Motor neuron (in vitro differentiated cells): ENCODE measurements around the gene SLC44A4. TPM values are rescaled to one million over a fixed set of nuclear protein-coding genes. Genes with fewer than 3 reads are reported as not detected.
"Not testable (repeated sequence)": the region's sequence is repeated elsewhere in the genome, so short reads cannot be mapped to it uniquely, and the experiment has no call there.

Experiments used
- ATAC-seq, 8 experiments: fragments of 200-7000 bp; cut with Tn5 transposase; replicated peaks in 6 of 8; 2 replicates each; pipeline ENCODE4 v1.8.0; 2021; ENCODE audit warnings: mild to moderate bottlenecking in 8 of 8, moderate library complexity in 8 of 8
- H3K27ac ChIP-seq, 2 donors: fragments of 250-450 bp; sonication (Bioruptor Pico); 2 replicates each; pipeline ENCODE4 v1.9.0; 2021; ENCODE audit warnings: antibody characterized with exemption in 2 of 2, mild to moderate bottlenecking in 2 of 2, moderate library complexity in 1 of 2
- H3K4me1 ChIP-seq, 2 donors: fragments of 250-450 bp; sonication (Bioruptor Pico); replicated peaks in 1 of 2; 2 replicates each; pipeline ENCODE4 v1.6.1; 2021; ENCODE audit warnings: antibody characterized with exemption in 2 of 2, mild to moderate bottlenecking in 2 of 2, moderate library complexity in 1 of 2
- H3K4me3 ChIP-seq, 5 donors: fragments of 250-450 bp; sonication (Bioruptor Pico); 2 replicates each; pipeline ENCODE4 v1.9.0; 2021; ENCODE audit warnings: antibody characterized with exemption in 5 of 5, mild to moderate bottlenecking in 5 of 5, moderate library complexity in 4 of 5
- WGBS, 10 experiments: fragments of 450-650 bp; shearing (Covaris generic); methylation state at CpG; one replicate each; pipeline ENCODE4 v1.0.0; 2022; 5-methylcytosine and 5-hydroxymethylcytosine counted together
- in situ Hi-C, 9 experiments: fragments of 400-800 bp; cut with MboI; loops; one replicate each; pipeline ENCODE4 v1.15.0; 2021; ENCODE audit warnings: low sequenced_read_pairs in 9 of 9, low pct_unique_long_range_greater_than_20kb in 2 of 9; ENCODE audit not compliant: unreplicated experiment in 9 of 9
- total RNA-seq, 8 experiments: library from RNA; unstranded; fragments of 300-600 nt; gene quantifications; 2 replicates each; pipeline versions ENCODE4 v1.2.3 to v1.2.4, GENCODE V29; 2022

Gene SLC44A4
- total RNA-seq, 8 experiments from 2014 or later: 0.07 to 1.0 (median 0.41) TPM; not detected in 1

DNA sequence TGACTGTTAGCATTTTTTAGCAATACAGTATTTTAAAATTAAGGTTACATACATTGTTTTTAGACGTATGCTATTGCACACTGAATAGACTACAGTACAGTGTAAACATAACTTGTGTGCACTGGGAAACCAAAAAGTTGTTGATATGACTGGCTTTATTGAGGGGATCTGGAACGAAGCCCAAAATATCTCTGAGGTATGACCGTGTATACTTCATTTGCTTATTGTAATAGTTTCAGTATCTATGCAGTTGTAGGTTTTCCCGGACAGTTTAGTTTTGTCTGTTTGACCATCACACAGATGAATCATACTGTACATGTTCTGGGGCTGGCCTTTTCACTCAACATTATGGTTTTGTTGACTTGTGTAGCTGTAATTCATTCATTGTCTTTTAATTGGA is 30.0 kb upstream of the SLC44A4 start:
- Histone ChIP-seq H3K27ac (no peak overlapping the region), H3K4me1 (no peaks in the 10 kb centered on the region), H3K4me3 (no peak overlapping the region)
- 44 to 100% (median 80%) methylated on average over 1 to 4 of the region's 4 CpGs for WGBS, 10 experiments
- ATAC-seq: peak in 1 of 8 experiments; percentile 8
- in situ Hi-C loops: no loop called here

- H3K4me1 ChIP-seq, ATAC-seq, H3K27ac ChIP-seq, in situ Hi-C loops, H3K4me3 ChIP-seq: not testable (repeated sequence)
- WGBS, 10 experiments: 80 to 100% (median 91%) methylated on average over 1 to 5 of the region's 5 CpGs; no CpG with 5 or more reads in 3 of the 10 experiments
Observed at GRCh38 chr6:31908255-31908654, 29.5 kb upstream of the SLC44A4 start.

- Histone ChIP-seq H3K4me3 (no peak overlapping the region), H3K27ac (no peak overlapping the region), H3K4me1 (peaks cover 4 to 5% of the 10 kb centered on the region in 2 donors)
- in situ Hi-C loops: no loop called here
- WGBS, 10 experiments: 21 to 86% (median 60%) methylated on average over 1 to 6 of the region's 7 CpGs; no CpG with 5 or more reads in 1 of the 10 experiments
- peak; percentile 7 to 69 (median 52) for ATAC-seq
Observed at GRCh38 chr6:31907158-31907813, 28.5 kb upstream of the SLC44A4 start.

GRCh38 chr6:31906727-31907126 is 27.9 kb upstream of the SLC44A4 start:
- H3K4me3 ChIP-seq, H3K27ac ChIP-seq, in situ Hi-C loops, H3K4me1 ChIP-seq: not testable (repeated sequence)
- ATAC-seq: peak in 1 of 8 experiments; percentile 2
- 33 to 100% (median 74%) methylated on average over 2 to 7 of the region's 8 CpGs; no CpG with 5 or more reads in 1 of the 10 experiments for WGBS, 10 experiments

GRCh38 chr6:31906122-31906521 is 27.3 kb upstream of the SLC44A4 start:
- Histone ChIP-seq H3K4me1 (peaks cover 6 to 7% of the 10 kb centered on the region in 2 donors), H3K27ac (no peak overlapping the region), H3K4me3 (no peak overlapping the region)
- no peak for ATAC-seq
- in situ Hi-C loops: no loop called here
- 0 to 67% (median 33%) methylated on average over 1 to 4 of the region's 4 CpGs; no CpG with 5 or more reads in 1 of the 10 experiments for WGBS, 10 experiments

DNA sequence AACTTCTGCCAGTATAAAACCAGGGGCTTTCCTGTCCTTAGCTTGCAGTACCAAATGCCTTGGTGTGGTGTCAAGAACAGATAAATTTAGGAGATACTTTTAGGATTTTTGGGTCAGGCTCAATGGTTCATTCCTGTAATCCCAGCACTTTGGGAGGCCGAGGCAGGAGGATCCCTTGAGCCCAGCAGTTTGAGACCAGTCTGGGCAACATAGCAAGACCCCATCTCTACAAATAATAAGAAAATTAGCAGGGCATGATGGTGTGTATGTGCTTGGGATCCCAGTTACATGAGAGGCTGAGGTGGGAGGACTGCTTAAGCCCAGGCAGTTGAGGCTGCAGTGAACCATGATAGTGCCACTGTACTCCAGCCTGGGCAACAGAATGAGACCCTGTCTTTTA is 26.2 kb upstream of the SLC44A4 start:
- WGBS, 10 experiments: 80 to 100% (median 100%) methylated on average over 1 of the region's 1 CpG; no CpG with 5 or more reads in 6 of the 10 experiments
- no peak for ATAC-seq
- H3K4me3 ChIP-seq: no peak overlapping the region
- in situ Hi-C loops: no loop called here
- no peak overlapping the region for H3K27ac ChIP-seq
- H3K4me1 ChIP-seq: peaks cover 12 to 15% of the 10 kb centered on the region in 2 donors

DNA sequence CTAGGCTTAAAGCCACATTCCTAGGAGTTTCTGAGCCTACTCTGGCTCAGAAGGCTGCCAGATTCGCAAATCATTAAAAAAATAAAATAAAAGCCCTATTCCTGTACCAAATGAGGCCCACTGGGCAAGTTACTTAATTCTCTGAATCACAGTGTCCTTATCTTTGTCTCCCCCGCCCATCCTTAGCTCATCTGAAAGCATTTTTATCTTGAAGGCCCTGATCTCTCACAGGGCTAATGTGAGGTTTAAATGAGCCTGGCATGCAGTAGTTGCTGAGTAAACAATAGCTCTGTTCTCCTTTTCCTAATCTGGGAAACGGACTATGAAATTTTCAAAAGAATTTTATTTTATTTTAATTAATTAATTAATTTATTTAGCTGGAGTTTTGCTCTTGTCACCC is 25.2 kb upstream of the SLC44A4 start:
- in situ Hi-C loops: no loop called here
- WGBS, 10 experiments: 40 to 100% (median 89%) methylated on average over 1 to 3 of the region's 3 CpGs; no CpG with 5 or more reads in 1 of the 10 experiments
- H3K27ac ChIP-seq: no peak overlapping the region

GRCh38 chr6:31901953-31902643 is 23.3 kb upstream of the SLC44A4 start, which contains the start of gene ZBTB12:
Gene ZBTB12, minus strand, starts transcription at chr6:31902086. Its CDS starts 781 bp downstream, at chr6:31901305.
- in situ Hi-C loops: no loop called here
- 0 to 7% (median 2%) methylated on average over 1 to 9 of the region's 77 CpGs; no CpG with 5 or more reads in 7 of the 10 experiments for WGBS, 10 experiments
- H3K4me1 ChIP-seq: peaks cover 16 to 20% of the 10 kb centered on the region in 2 donors
- H3K27ac ChIP-seq: peak within 1 kb of the TSS; percentile 91 to 92
- peak; percentile 57 to 84 (median 78) for ATAC-seq
- H3K4me3 ChIP-seq: peak within 1 kb of the TSS; percentile 52 to 63 (median 60)

More for the DNA sequence above, 25.2 kb upstream of the SLC44A4 start:
- peaks cover 12 to 15% of the 10 kb centered on the region in 2 donors for H3K4me1 ChIP-seq
- no peak overlapping the region for H3K4me3 ChIP-seq
- no peak for ATAC-seq

DNA sequence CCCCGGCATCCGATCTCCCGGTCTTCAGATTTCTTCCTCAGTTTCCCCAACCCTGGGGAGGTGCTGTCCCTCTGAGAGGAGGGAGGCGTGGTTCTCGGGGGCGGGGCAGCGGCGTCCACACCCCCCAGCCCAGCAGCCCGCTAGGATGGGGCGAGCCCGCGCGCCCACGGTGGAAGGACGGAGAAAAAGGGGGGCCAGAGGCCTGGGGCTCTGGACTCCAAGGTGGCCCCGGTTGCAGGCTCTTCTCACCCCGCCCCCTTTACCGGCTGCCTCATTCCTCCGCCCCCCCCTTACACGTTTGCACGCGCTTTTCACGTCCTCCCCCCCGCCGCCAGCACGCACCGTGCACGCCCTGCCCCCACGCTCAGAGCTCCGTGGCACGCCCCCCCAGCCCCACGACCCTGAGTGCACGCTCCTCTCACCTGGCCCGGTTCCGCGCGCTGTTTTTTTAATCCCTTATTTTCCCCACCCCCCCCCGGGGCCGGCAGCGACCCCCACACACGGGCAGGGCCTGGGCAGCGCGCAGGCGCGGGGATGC is 22.7 kb upstream of the SLC44A4 start:
- peak overlapping the region; percentile 52 to 63 (median 60) for H3K4me3 ChIP-seq
- no CpG with 5 or more reads among the region's 45 CpGs for WGBS, 10 experiments
- in situ Hi-C loops: no loop called here
- peak in 7 of 8 experiments; percentile 2 to 29 (median 11) for ATAC-seq
- peak overlapping the region; percentile 91 to 92 for H3K27ac ChIP-seq
- peaks cover 18 to 21% of the 10 kb centered on the region in 2 donors for H3K4me1 ChIP-seq

DNA sequence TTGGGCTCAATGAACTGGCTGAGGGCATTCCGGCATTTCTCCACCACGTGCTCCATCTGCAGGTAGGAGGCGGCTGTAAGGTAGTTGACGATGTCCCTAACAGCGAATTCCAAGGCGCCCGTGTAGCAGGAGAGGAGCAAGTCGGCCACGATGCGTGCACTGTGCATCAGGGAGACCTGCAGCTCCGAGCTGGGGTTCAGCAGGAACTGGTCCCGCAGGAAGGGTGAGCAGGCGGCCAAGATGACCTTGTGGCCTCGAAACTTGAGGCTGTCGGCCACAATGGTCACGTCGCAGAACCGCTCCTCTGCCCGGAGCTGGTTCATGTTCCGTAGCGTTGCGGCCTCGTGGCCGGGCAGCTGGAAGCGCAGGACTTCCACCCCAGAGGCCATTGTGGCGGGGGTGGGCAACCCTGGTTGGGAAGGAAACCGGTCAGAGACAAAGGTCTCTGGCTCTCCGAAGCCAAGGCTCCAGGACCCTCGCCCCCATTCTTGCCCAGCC is 22.2 kb upstream of the SLC44A4 start:
- H3K4me1 ChIP-seq: peaks cover 22 to 26% of the 10 kb centered on the region in 2 donors
- in situ Hi-C loops: no loop called here
- H3K27ac ChIP-seq: peak overlapping the region; percentile 91 to 92
- no peak for ATAC-seq
- peak overlapping the region; percentile 52 to 63 (median 60) for H3K4me3 ChIP-seq
- WGBS, 10 experiments: 32 to 60% methylated on average over 1 to 5 of the region's 29 CpGs; no CpG with 5 or more reads in 8 of the 10 experiments

- no peak overlapping the region for H3K4me3 ChIP-seq
- no peak for ATAC-seq
- WGBS, 10 experiments: 100% methylated on average over 1 of the region's 49 CpGs; no CpG with 5 or more reads in 9 of the 10 experiments
- peaks cover 22 to 27% of the 10 kb centered on the region in 2 donors for H3K4me1 ChIP-seq
- no peak overlapping the region for H3K27ac ChIP-seq
- in situ Hi-C loops: no loop called here
Observed at GRCh38 chr6:31899882-31900722, 21.3 kb upstream of the SLC44A4 start.

- in situ Hi-C loops: no loop called here
- peaks cover 22 to 27% of the 10 kb centered on the region in 2 donors for H3K4me1 ChIP-seq
- no peak overlapping the region for H3K4me3 ChIP-seq
- WGBS, 10 experiments: 83% methylated on average over 1 of the region's 5 CpGs; no CpG with 5 or more reads in 9 of the 10 experiments
- no peak for ATAC-seq
- no peak overlapping the region for H3K27ac ChIP-seq
Observed at GRCh38 chr6:31899215-31899614, 20.4 kb upstream of the SLC44A4 start.
